ENCODE results near the gene PPP2R2C.

Gene PPP2R2C

GRCh38 chr4:6474053-6474568, 1.7 kb upstream of the PPP2R2C start:
- no peaks in the 10 kb centered on the region for H3K4me1 ChIP-seq (ENCODE audit: control insufficient read depth, insufficient read depth, low read length)
- no peak overlapping the region for H3K4me3 ChIP-seq (ENCODE audit: low read depth, low read length)
- no peaks in the 10 kb centered on the region for H3K9me3 ChIP-seq (ENCODE audit: control insufficient read depth, insufficient read depth, low read depth, low read length)
- CTCF ChIA-PET, result interaction anchor here (0.6 to 1.1 kb wide), 6 partner anchors 9 to 1884 kb away, joined by 3 to 4 read pairs (median 4); no protein-coding TSS in a partner anchor
- POLR2A ChIA-PET, result no interaction called here
- no peak overlapping the region for H3K27ac ChIP-seq (ENCODE audit: extremely low read depth, low read depth, low read length)
- TF ChIP-seq ZNF146 (tag by site-specific recombination; IDR thresholded peaks at IDR 0.05) (no peak), ZIC2 (tag by site-specific recombination; IDR thresholded peaks at IDR 0.05) (0 out of 2 replicates have a peak, but pooled peaks have one; percentile 14), ZFHX2 (tag by site-specific recombination; conservative IDR thresholded peaks at IDR 0.05) (no peak), ZNF324 (tag by site-specific recombination; IDR thresholded peaks at IDR 0.05) (no peak), ZBTB26 (tag by site-specific recombination; optimal IDR thresholded peaks at IDR 0.05) (no peak), ZNF404 (tag by site-specific recombination; IDR thresholded peaks at IDR 0.05) (no peak), ZNF521 (tag by site-specific recombination; IDR thresholded peaks at IDR 0.05) (no peak), ZNF777 (tag by site-specific recombination; IDR thresholded peaks at IDR 0.05; ENCODE audit: borderline replicate concordance) (no peak), GLIS2 (tag by site-specific recombination; IDR thresholded peaks at IDR 0.05) (peak; percentile 31; the same call in 1 of the 2 replicates), ZNF544 (tag by site-specific recombination; IDR thresholded peaks at IDR 0.05) (no peak), REST (tag by site-specific recombination; IDR thresholded peaks at IDR 0.05) (no peak), GLIS1 (tag by site-specific recombination; IDR thresholded peaks at IDR 0.05) (peak; percentile 74), ZNF223 (tag by site-specific recombination; IDR thresholded peaks at IDR 0.05) (peak; percentile 68; the same call in 1 of the 2 replicates), ZNF48 (tag by site-specific recombination; IDR thresholded peaks at IDR 0.05) (no peak), ZNF530 (tag by site-specific recombination; IDR thresholded peaks at IDR 0.05; ENCODE audit: low read depth) (no peak), KLF17 (tag by site-specific recombination; IDR thresholded peaks at IDR 0.05) (no peak)
- TF ChIP-seq, protein P1, sequence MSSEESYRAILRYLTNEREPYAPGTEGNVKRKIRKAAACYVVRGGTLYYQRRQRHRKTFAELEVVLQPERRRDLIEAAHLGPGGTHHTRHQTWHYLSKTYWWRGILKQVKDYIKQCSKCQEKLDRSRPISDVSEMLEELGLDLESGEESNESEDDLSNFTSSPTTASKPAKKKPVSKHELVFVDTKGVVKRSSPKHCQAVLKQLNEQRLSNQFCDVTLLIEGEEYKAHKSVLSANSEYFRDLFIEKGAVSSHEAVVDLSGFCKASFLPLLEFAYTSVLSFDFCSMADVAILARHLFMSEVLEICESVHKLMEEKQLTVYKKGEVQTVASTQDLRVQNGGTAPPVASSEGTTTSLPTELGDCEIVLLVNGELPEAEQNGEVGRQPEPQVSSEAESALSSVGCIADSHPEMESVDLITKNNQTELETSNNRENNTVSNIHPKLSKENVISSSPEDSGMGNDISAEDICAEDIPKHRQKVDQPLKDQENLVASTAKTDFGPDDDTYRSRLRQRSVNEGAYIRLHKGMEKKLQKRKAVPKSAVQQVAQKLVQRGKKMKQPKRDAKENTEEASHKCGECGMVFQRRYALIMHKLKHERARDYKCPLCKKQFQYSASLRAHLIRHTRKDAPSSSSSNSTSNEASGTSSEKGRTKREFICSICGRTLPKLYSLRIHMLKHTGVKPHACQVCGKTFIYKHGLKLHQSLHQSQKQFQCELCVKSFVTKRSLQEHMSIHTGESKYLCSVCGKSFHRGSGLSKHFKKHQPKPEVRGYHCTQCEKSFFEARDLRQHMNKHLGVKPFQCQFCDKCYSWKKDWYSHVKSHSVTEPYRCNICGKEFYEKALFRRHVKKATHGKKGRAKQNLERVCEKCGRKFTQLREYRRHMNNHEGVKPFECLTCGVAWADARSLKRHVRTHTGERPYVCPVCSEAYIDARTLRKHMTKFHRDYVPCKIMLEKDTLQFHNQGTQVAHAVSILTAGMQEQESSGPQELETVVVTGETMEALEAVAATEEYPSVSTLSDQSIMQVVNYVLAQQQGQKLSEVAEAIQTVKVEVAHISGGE (tag by site-specific recombination; conservative IDR thresholded peaks at IDR 0.05; ENCODE audit: low read depth), result no peak
- H3K36me3 ChIP-seq (ENCODE audit: control insufficient read depth in 2 of 2, insufficient read depth in 1 of 2, low read length in 2 of 2), result no peaks in the 10 kb centered on the region
